ENCODE measurements around the gene DPP6. TPM values are rescaled to one million over a fixed set of nuclear protein-coding genes. Genes with fewer than 3 reads are reported as not detected.

DPP6 gene
- total and polyA plus RNA-seq, 2 of the 8 experiments (the other 6 are each of a cell fraction or from before 2014, with no cell fraction given): 4.7 to 6.8 TPM

- H3K27ac ChIP-seq (ENCODE audit: low read depth, low read length): no peak overlapping the region
- H3K18ac ChIP-seq (ENCODE audit: extremely low read depth, low read length): no peak overlapping the region
- no peaks in the 10 kb centered on the region for H4K20me1 ChIP-seq (replicated peaks in 1 of 2; ENCODE audit: control insufficient read depth in 1 of 2, insufficient read depth in 2 of 2, low read length in 2 of 2)
- no peak overlapping the region for H2BK15ac ChIP-seq (ENCODE audit: low read length)
- H3K9ac ChIP-seq (replicated peaks in 1 of 4; ENCODE audit: extremely low read depth in 1 of 4, low read depth in 3 of 4, low read length in 3 of 4): no peak overlapping the region
- 72% methylated on average over 7 of the region's 7 CpGs; no CpG with 5 or more reads in 1 of the 2 experiments for WGBS, 2 experiments (ENCODE audit: extremely low coverage in 1 of 2, insufficient coverage in 1 of 2, insufficient read length in 1 of 2, insufficient replicate concordance in 2 of 2, low coverage in 1 of 2, low lambda C conversion rate in 2 of 2, missing lambda C conversion rate in 1 of 2)
- no peak overlapping the region for H3K14ac ChIP-seq (ENCODE audit: insufficient read length)
- H2AFZ ChIP-seq (ENCODE audit: low read length): no peak overlapping the region
- H3K27me3 ChIP-seq (replicated peaks in 1 of 4; ENCODE audit: control insufficient read depth in 3 of 4, extremely low read depth in 1 of 4, insufficient read depth in 3 of 4, low read length in 3 of 4): no peaks in the 10 kb centered on the region
- H2AK5ac ChIP-seq (ENCODE audit: low read depth, low read length): no peak overlapping the region
- no peak overlapping the region for H2BK120ac ChIP-seq (replicated peaks; ENCODE audit: low read depth, low read length)
- no peak overlapping the region for H3K4me2 ChIP-seq (ENCODE audit: insufficient read depth in 1 of 2, low read depth in 2 of 2, low read length in 2 of 2)
- H3K4me3 ChIP-seq (ENCODE audit: extremely low read depth in 1 of 4, insufficient read depth in 2 of 4, low read depth in 3 of 4, low read length in 4 of 4): no peak overlapping the region
- H3K9me3 ChIP-seq (ENCODE audit: insufficient read depth in 2 of 2, low read depth in 1 of 2, low read length in 1 of 2): no peaks in the 10 kb centered on the region
- H3K56ac ChIP-seq (replicated peaks; ENCODE audit: insufficient read length, low read depth, low read length): no peak overlapping the region
- no peaks in the 10 kb centered on the region for H3K79me2 ChIP-seq (ENCODE audit: control insufficient read depth in 1 of 2, insufficient read depth in 2 of 2, low read length in 2 of 2)
- H3K4me1 ChIP-seq (replicated peaks in 1 of 4; ENCODE audit: control insufficient read depth in 3 of 4, insufficient read depth in 4 of 4, low read length in 3 of 4): peaks cover 0 to 2% (median 0%) of the 10 kb centered on the region in 4 experiments; a peak in 1 of 7 replicates
- no peak overlapping the region for H2BK12ac ChIP-seq (ENCODE audit: low read depth, low read length)
- ChIA-PET CTCF (ENCODE audit: partially characterized antibody) (interaction anchor here (1.4 to 1.8 kb wide), 2 partner anchors 9 to 19 kb away, joined by 3 to 4 read pairs; no protein-coding TSS in a partner anchor), POLR2A (ENCODE audit: partially characterized antibody) (no interaction called here)
- no peaks in the 10 kb centered on the region for H3K23me2 ChIP-seq (ENCODE audit: low read depth, low read length)
- H4K91ac ChIP-seq (replicated peaks; ENCODE audit: insufficient read length, low read length): no peak overlapping the region
- H3K36me3 ChIP-seq (ENCODE audit: control insufficient read depth in 2 of 4, insufficient read depth in 4 of 4, low read length in 3 of 4): no peaks in the 10 kb centered on the region
- no peaks in the 10 kb centered on the region for H3K79me1 ChIP-seq (ENCODE audit: low read depth, low read length)
- H3K4ac ChIP-seq (replicated peaks; ENCODE audit: insufficient read length, low read depth, low read length): no peak overlapping the region
- H2BK20ac ChIP-seq (ENCODE audit: low read length): no peak overlapping the region
- no peak for FAIRE-seq
- DNase-seq (ENCODE audit: low read depth in 1 of 2, low spot score in 2 of 2): no peak
- H3K23ac ChIP-seq (ENCODE audit: insufficient read length): no peak overlapping the region
- H4K8ac ChIP-seq (ENCODE audit: extremely low read depth, insufficient read depth, low read length): no peak overlapping the region
- no peak overlapping the region for H4K5ac ChIP-seq (ENCODE audit: insufficient read length, low read depth, low read length)
- H2BK5ac ChIP-seq (ENCODE audit: low read depth, low read length): no peak overlapping the region
- TF ChIP-seq SUZ12 (IDR thresholded peaks at IDR 0.05; ENCODE audit: low read length) (no peak), CBX5 (IDR thresholded peaks at IDR 0.05; ENCODE audit: low read depth, low read length) (no peak), RFX5 (IDR thresholded peaks at IDR 0.05; ENCODE audit: borderline replicate concordance, low read depth, low read length) (no peak), YY1 (IDR thresholded peaks at IDR 0.05; ENCODE audit: low read depth, low read length) (no peak), RAD21 (IDR thresholded peaks at IDR 0.05 in 1 of 2, conservative IDR thresholded peaks at IDR 0.05 in 1 of 2; ENCODE audit: low read depth in 2 of 2, low read length in 2 of 2) (no peak), CREB1 (IDR thresholded peaks at IDR 0.05) (no peak)
These were observed 576.4 kb downstream of the DPP6 start for GRCh38 chr7:154628556-154628955.
